ENCODE measurements around the gene UBL5.

The UBL5 gene

GRCh38 chr19:9856609-9857008 is 28.9 kb downstream of the UBL5 start:
- DNase-seq = no peak

- DNase-seq = no peak
Measured at GRCh38 chr19:9857076-9857721, 29.5 kb downstream of the UBL5 start.

GRCh38 chr19:9857920-9858746 is 30.4 kb downstream of the UBL5 start:
- DNase-seq = peak; percentile 78

GRCh38 chr19:9858766-9859165 is 31.0 kb downstream of the UBL5 start:
- no peak for DNase-seq

- no peak for DNase-seq
Measured at GRCh38 chr19:9860407-9860806, 32.7 kb downstream of the UBL5 start.

- DNase-seq = no peak
Measured at GRCh38 chr19:9861503-9861902, 33.8 kb downstream of the UBL5 start.

- peak; percentile 57 for DNase-seq
Measured at GRCh38 chr19:9862938-9863337, 35.2 kb downstream of the UBL5 start.

GRCh38 chr19:9863759-9864158 is 36.0 kb downstream of the UBL5 start:
- peak; percentile 57 for DNase-seq

DNA sequence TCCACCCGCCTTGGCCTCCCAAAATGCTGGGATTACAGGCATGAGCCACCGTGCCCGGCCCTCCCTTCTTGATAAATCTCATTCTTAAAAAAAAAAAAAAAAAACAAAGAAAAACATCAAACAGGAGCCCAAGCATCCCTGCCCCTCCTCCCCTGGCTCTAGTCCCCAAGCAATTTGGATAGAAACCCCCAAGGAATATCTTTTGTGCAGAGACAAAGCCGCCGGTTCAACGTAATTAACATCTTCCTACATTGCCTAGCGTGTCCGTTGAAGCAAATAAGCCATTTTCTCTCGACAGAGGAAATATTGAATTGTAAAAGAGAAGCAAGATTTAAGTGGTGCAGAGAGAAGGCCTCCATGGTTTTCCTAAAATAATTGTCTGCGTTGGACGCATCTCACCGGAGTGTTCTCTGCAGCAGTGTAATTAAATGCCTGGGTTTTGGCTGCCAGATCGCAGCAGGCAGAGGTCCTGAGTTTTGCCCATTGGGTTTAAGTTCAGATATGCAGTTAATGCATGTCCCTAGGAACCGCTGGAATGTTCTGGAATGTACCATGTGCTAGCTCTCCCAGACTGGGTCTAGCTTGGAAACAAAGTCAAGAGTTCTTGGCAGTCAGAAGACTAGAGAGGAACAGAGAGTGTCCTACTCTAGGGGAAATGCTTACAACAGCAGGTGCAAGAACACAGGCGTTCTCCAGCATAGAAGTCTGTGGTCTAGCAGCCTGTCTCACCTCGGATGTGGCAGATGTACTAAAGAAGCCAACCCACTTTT is 38.2 kb downstream of the UBL5 start:
- DNase-seq = peak; percentile 69

DNA sequence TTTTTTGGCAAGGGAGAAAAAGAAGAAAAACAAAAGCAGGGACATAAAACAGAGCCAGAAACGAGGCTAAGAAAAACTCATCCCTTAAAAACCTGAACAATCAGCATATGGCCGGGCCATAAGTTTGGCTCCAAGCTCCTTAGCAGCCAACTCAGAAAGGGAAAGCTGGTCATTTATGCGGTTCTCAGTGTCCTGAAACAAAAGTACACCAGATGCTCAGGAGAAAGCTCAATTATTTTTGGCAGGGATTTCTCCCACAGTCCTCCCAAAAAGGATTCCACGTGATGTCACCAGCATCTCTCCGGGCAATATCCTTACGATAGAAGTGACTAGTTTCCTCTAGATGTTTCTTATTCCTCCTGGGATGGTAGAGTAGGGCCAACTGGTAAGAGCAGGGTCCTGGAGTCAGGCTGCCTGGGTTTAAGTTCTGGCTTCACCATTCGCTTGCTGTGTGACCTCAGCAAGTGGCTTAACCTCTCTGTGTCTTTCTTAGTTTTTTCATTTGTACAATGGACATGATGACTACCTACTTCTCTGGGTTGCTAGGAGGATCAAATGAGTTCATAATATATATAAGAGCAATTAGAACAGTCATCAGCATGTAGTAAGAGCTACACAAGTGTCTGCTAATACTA is 41.4 kb downstream of the UBL5 start:
- no peak for DNase-seq

- DNase-seq = no peak
Measured at GRCh38 chr19:9871626-9872338, 44.1 kb downstream of the UBL5 start.

DNA sequence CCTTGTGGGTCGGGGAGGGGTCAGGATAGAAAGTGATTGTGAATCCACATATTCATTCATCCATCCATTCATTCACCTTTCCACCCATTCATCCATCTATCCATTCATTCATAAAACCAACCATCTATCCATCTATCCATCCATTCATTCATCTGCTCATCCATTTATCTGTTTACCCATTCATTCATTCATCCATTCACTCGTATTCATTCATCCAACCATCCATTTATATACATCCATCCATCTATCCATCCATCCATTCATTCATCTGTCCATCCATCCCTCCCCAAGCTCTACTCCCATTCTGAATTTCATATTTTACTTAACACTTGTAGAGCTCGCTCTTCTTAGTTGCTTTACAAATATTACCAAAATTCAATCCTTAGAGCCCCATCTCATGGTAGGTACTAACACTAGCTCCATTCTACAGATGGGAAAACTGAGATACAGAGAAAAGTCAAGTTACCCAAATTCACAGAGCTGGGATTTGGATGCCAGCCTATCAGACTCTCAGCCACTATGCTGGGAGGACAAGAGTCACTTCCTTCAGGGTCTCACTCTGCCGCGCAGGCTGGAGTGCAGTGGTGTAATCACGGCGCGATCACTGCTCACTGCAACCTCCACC is 45.0 kb downstream of the UBL5 start:
- DNase-seq = no peak

- no peak for DNase-seq
Measured at GRCh38 chr19:9875031-9875627, 47.4 kb downstream of the UBL5 start.

DNA sequence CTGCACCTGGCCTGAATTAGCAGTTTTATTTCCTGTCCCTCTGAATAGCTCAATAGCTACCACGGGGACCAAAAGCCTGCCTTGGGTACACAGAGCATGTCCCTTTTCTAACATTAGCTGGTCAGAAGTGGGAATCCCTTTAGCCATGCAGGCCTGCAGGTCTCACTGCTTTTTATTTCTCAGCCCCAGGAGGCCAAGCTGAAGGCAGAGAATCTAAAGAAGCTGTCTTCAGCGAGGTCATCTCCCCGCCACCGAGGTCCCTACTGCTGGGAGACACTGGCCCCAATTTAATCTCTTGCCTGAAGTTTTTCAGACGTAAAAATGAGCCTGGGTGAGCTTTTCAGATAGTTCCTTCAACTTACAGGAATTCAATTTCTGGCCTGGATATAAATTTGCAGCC is 48.1 kb downstream of the UBL5 start:
- no peak for DNase-seq

- no peak for DNase-seq
Measured at GRCh38 chr19:9877780-9878510, 50.2 kb downstream of the UBL5 start.

DNA sequence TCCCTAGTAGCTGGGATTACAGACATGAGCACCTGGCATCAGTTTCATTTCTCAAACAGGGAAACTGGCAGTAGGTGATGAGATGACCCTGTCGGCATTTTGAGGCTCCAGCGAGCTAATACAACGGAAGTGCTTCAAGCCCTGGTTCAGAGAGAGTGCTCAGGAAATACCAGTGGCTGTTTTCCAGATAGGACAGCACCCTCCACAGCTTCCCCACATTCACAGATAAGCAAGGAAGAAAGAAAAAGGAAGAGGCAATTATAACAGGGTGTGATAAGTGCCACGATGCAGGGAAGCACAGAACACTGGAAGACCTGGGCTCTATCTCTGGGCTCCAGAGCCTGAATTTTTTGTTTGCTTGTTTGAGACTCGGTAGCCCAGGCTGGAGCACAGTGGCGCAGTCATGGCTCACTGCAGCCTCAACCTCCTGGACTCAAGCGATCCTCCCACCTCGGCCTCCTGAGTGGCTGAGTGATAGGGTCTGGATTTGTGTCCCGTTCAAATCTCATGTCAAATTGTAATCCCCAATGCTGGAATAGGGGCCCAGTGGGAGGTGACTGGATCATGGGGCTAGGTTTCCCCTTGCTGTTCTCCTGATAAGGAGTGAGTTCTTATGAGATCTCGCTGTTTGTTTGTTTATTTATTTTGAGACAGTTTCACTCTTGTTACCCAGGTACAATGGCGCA is 50.9 kb downstream of the UBL5 start:
- DNase-seq = no peak

Measured in CD4-positive, alpha-beta T cell treated with Interleukin-6 for 4 hours (primary cell).